IMR-90 (cell line): Measurements from ENCODE around the gene ABHD12B. TPM values are rescaled to one million over a fixed set of nuclear protein-coding genes. Genes with fewer than 3 reads are reported as not detected.

ENCODE experiments used
- ATAC-seq: fragments of 200-7000 bp; cut with Tn5 transposase; 2 replicates; pipeline ENCODE4 v1.9.1; 2020; ENCODE audit warnings: low read depth, mild to moderate bottlenecking, moderate library complexity
- BruUV-seq: library from RNA; stranded (reverse); fragments of 400-500 nt; replicated peaks from 2 replicates; lab custom pipeline; 2021; lab: Mats Ljungman, UMichigan
- CTCF ChIA-PET: fragments of 300-600 bp; formaldehyde crosslinking; extraction: SDS; loops from one replicate; lab custom pipeline; 2021; ENCODE audit warnings: antibody characterized with exemption; lab: Yijun Ruan, JAX
- POLR2A ChIA-PET: fragments of 300-600 bp; sonication (Branson Sonifier 250); formaldehyde crosslinking; loops from one replicate; lab custom pipeline; 2022; ENCODE audit warnings: antibody characterized with exemption; ENCODE audit not compliant: unreplicated experiment; lab: Charles Lee
- DNase-seq: peaks from one replicate; pipeline ENCODE4 v3.0.0; 2013
- H2AFZ ChIP-seq: replicated peaks from 2 replicates; pipeline ENCODE3; 2013; ENCODE audit warnings: low read length, mild to moderate bottlenecking; ENCODE audit not compliant: poor library complexity
- H2AK5ac ChIP-seq: 2 replicates; pipeline ENCODE4 v1.6.1; 2013; ENCODE audit warnings: low read depth, low read length, inconsistent platforms
- H2AK9ac ChIP-seq: replicated peaks from 2 replicates; pipeline ENCODE3; 2013; ENCODE audit warnings: mild to moderate bottlenecking, low read depth, low read length, moderate library complexity; ENCODE audit not compliant: poor library complexity
- H2BK120ac ChIP-seq: 2 replicates; pipeline ENCODE4 v1.6.1; 2013; ENCODE audit warnings: low read depth, low read length, inconsistent platforms
- H2BK15ac ChIP-seq: 3 replicates; pipeline ENCODE4 v1.6.1; 2013; ENCODE audit warnings: low read depth, low read length, inconsistent platforms
- H2BK20ac ChIP-seq: 2 replicates; pipeline ENCODE4 v1.6.1; 2013; ENCODE audit warnings: low read depth, mild to moderate bottlenecking, inconsistent platforms, low read length, moderate library complexity
- H2BK5ac ChIP-seq: 2 replicates; pipeline ENCODE4 v1.6.1; 2013; ENCODE audit warnings: mild to moderate bottlenecking, low read depth, low read length, inconsistent platforms; ENCODE audit not compliant: poor library complexity, severe bottlenecking
- H3K14ac ChIP-seq: replicated peaks from 2 replicates; pipeline ENCODE4 v1.6.1; 2013; ENCODE audit warnings: low read depth, low read length, inconsistent platforms
- H3K18ac ChIP-seq: 2 replicates; pipeline ENCODE4 v1.6.1; 2013; ENCODE audit warnings: low read depth, low read length, control low read depth
- H3K23ac ChIP-seq: 2 replicates; pipeline ENCODE4 v1.6.1; 2013; ENCODE audit warnings: low read depth, low read length, inconsistent platforms
- H3K27ac ChIP-seq: 2 replicates; pipeline ENCODE4 v1.5.1; 2013; ENCODE audit warnings: mild to moderate bottlenecking, control low read depth, low read length; ENCODE audit not compliant: insufficient read depth
- H3K27me3 ChIP-seq: 2 replicates; pipeline ENCODE4 v1.6.1; 2013; ENCODE audit warnings: low read length; ENCODE audit not compliant: control insufficient read depth, insufficient read depth
- H3K36me3 ChIP-seq: 2 replicates; pipeline ENCODE4 v1.6.1; 2013; ENCODE audit warnings: low read length, mixed read lengths; ENCODE audit not compliant: control insufficient read depth, insufficient read depth
- H3K4ac ChIP-seq: 2 replicates; pipeline ENCODE4 v1.6.1; 2013; ENCODE audit warnings: low read depth, low read length, inconsistent platforms
- H3K4me1 ChIP-seq: 2 replicates; pipeline ENCODE4 v1.6.1; 2013; ENCODE audit warnings: low read length, mixed read lengths; ENCODE audit not compliant: control insufficient read depth, insufficient read depth
- H3K4me2 ChIP-seq: 2 replicates; pipeline ENCODE4 v1.6.1; 2013; ENCODE audit warnings: low read depth, mild to moderate bottlenecking, control low read depth, low read length, moderate library complexity
- H3K4me3 ChIP-seq: 2 replicates; pipeline ENCODE4 v1.5.1; 2013; ENCODE audit warnings: low read depth, mild to moderate bottlenecking, control low read depth, low read length, moderate library complexity; ENCODE audit not compliant: insufficient read depth
- H3K56ac ChIP-seq: 2 replicates; pipeline ENCODE4 v1.6.1; 2013; ENCODE audit warnings: low read length, inconsistent platforms; ENCODE audit not compliant: insufficient read depth; ENCODE audit errors: extremely low read depth
- H3K79me1 ChIP-seq, 2 experiments: 2 replicates each; pipeline ENCODE4 v1.6.1; 2013; ENCODE audit warnings: low read length in 2 of 2, inconsistent platforms in 1 of 2, low read depth in 1 of 2
- H3K9ac ChIP-seq: 2 replicates; pipeline ENCODE4 v1.6.1; 2013; ENCODE audit warnings: low read depth, low read length, control low read depth
- H3K9me1 ChIP-seq: 2 replicates; pipeline ENCODE4 v1.6.1; 2013; ENCODE audit warnings: low read length, inconsistent platforms; ENCODE audit not compliant: insufficient read depth
- H3K9me3 ChIP-seq: 2 replicates; pipeline ENCODE4 v1.6.1; 2013; ENCODE audit warnings: low read length; ENCODE audit not compliant: control insufficient read depth, insufficient read depth
- H4K20me1 ChIP-seq: 2 replicates; pipeline ENCODE4 v1.6.1; 2013; ENCODE audit warnings: low read length, inconsistent platforms; ENCODE audit not compliant: insufficient read depth
- H4K5ac ChIP-seq: 2 replicates; pipeline ENCODE4 v1.6.1; 2013; ENCODE audit warnings: mild to moderate bottlenecking, low read depth, low read length, control low read depth
- H4K8ac ChIP-seq, 2 experiments: 2 replicates each; pipeline ENCODE4 v1.6.1; 2013; ENCODE audit warnings: low read depth in 2 of 2, low read length in 2 of 2, control low read depth in 1 of 2, inconsistent platforms in 1 of 2
- H4K91ac ChIP-seq: 2 replicates; pipeline ENCODE4 v1.6.1; 2013; ENCODE audit warnings: low read depth, low read length, inconsistent platforms; ENCODE audit not compliant: insufficient read depth
- CTCF ChIP-seq: conservative IDR thresholded peaks from 2 replicates; pipeline ENCODE4 v1.5.1; 2012; ENCODE audit warnings: mild to moderate bottlenecking, low read depth, low read length, improper control_type of control experiment
- ELK1 ChIP-seq: fragments of 150-350 bp; IDR thresholded peaks from 2 replicates; pipeline ENCODE4 v1.6.1; 2016; ENCODE audit warnings: low read depth, mild to moderate bottlenecking, low read length, moderate library complexity, borderline replicate concordance
- POLR2A ChIP-seq: IDR thresholded peaks from 2 replicates; pipeline ENCODE4 v1.6.1; 2012; ENCODE audit warnings: mild to moderate bottlenecking, low read depth, low read length
- SMC3 ChIP-seq: fragments of 150-350 bp; IDR thresholded peaks from 2 replicates; pipeline ENCODE4 v1.6.1; 2016; ENCODE audit warnings: low read depth, mild to moderate bottlenecking, antibody characterized with exemption, low read length, moderate library complexity
- WGBS, 2 experiments: methylation state at CpG; one replicate each; pipeline versions ENCODE4 v1.1.5 to v1.1.7; 2013; ENCODE audit warnings: missing lambda C conversion rate in 2 of 2; ENCODE audit not compliant: insufficient read length in 1 of 2; ENCODE audit errors: extremely low coverage in 2 of 2; 5-methylcytosine and 5-hydroxymethylcytosine counted together
- dilution Hi-C: fragments of 300-500 bp; cut with HindIII; formaldehyde crosslinking; loops from one replicate; pipeline ENCODE4 v1.14.3; 2018; ENCODE audit warnings: low sequenced_read_pairs; ENCODE audit not compliant: unreplicated experiment
- in situ Hi-C: fragments of 300-500 bp; cut with MboI; formaldehyde crosslinking; loops from 3 replicates; pipeline ENCODE4 v1.14.3; 2019; ENCODE audit warnings: low sequenced_read_pairs, inconsistent platforms, mixed read lengths
- intact Hi-C: fragments of 100-400 bp; cut with micrococcal nuclease; formaldehyde crosslinking; loops from 2 replicates; pipeline ENCODE4 v1.10.0; 2022
- polyA plus RNA-seq, 3 experiments: library from polyadenylated mRNA; depleted of rRNA; stranded (reverse); fragments of >200 nt; gene quantifications; 2 replicates each; pipeline ENCODE4 v1.2.3, GENCODE V29; 2012; ENCODE audit warnings: low replicate concordance in 1 of 3
- total RNA-seq: library from RNA; depleted of rRNA; stranded (reverse); fragments of >200 nt; gene quantifications from 2 replicates; pipeline ENCODE4 v1.2.3, GENCODE V29; 2012

ABHD12B gene
- total and polyA plus RNA-seq, 2 of the 4 experiments (the other 2 are of a cell fraction): 0.18 TPM; not detected in 1

GRCh38 chr14:50875359-50876070 is 3.7 kb downstream of the ABHD12B start:
- POLR2A ChIA-PET: no interaction called here
- peak; percentile 40; the same call in 1 of the 2 replicates for ATAC-seq
- Histone ChIP-seq H3K9me1 (no peaks in the 10 kb centered on the region), H3K79me1 (no peaks in the 10 kb centered on the region), H2BK120ac (no peak overlapping the region), H3K4me1 (no peaks in the 10 kb centered on the region), H3K27me3 (peaks cover 14% of the 10 kb centered on the region), H3K36me3 (no peaks in the 10 kb centered on the region), H3K4me2 (no peak overlapping the region), H3K27ac (no peak overlapping the region), H3K56ac (no peak overlapping the region), H3K9me3 (no peaks in the 10 kb centered on the region), H2AK9ac (no peak overlapping the region), H4K91ac (no peak overlapping the region), H4K5ac (no peak overlapping the region), H3K23ac (no peak overlapping the region), H2AK5ac (no peak overlapping the region), H2BK5ac (no peak overlapping the region), H4K20me1 (no peaks in the 10 kb centered on the region), H2AFZ (peak overlapping the region; percentile 18), H2BK15ac (no peak overlapping the region), H3K9ac (no peak overlapping the region), H3K4me3 (no peak overlapping the region), H2BK20ac (no peak overlapping the region), H4K8ac (no peak overlapping the region), H3K14ac (no peak overlapping the region), H3K4ac (no peak overlapping the region), H3K18ac (no peak overlapping the region)
- peak; percentile 54 for DNase-seq
- in situ Hi-C loops (no loop called here), dilution Hi-C loops (no loop called here), intact Hi-C loops (no loop called here)
- 0% methylated on average over 1 of the region's 7 CpGs; no CpG with 5 or more reads in 1 of the 2 experiments for WGBS, 2 experiments
- no TSS peak for BruUV-seq
- CTCF ChIA-PET: interaction anchor here (1.3 kb wide), 1 partner anchor 80 kb away, joined by 3 read pairs; no protein-coding TSS in a partner anchor
- TF ChIP-seq ELK1: no peak
- no peak for TF ChIP-seq CTCF
- no peak for TF ChIP-seq POLR2A
- no peak for TF ChIP-seq SMC3
